CD4-positive, alpha-beta T cell treated with Interferon gamma for 1 hour (primary cell): ENCODE data around the gene NAP1L4.

Experiments
- DNase-seq: peaks from one replicate; pipeline ENCODE4 v3.0.0-alpha.2; 2020

NAP1L4 gene

GRCh38 chr11:2902784-2903671 is 89.1 kb downstream of the NAP1L4 start:
- DNase-seq, result no peak

DNA sequence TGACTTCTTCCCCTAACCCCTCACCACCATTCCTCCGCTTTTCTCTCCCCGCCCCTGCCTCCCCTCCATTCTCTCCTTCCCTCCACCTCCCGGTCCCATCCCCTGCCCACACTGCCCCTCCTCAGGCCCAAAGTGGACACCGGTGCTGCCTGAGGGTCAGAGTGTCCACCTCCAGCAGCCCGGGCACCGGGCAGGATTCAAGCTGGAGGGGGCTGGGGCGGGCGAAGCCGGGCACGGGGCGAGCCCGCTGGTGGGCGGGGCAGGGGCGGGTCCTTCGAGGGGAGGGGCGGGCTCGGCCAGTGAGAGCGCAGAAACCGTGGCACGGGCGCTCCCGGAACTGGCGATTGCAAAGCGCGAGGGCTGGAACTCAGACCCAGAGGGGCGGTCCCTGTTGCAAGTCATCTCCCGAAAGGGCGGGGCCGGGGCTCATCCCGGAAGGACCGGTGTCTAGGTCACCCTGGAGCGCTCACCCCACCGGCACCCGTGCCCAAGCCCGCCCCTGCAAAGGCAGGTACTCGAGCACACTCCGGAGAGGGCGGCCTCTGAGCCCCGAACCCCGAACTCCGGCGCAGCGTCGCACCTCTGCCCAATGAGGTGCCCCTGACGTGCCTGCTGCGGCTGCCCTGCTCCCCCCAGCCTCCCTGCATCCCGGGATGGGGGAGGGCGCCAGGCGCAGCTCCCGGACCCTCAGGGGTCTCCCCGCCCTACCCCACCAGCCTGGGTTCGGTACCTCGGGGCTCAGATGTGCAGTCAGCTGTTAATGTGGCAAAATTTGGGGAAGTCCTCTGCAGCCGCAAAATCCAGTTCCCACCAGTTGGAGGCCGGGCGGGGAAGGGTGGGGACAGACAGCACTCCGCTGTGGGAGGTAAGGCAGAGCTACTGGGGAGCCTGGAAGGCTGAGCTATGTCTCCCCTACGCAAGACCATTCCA is 90.0 kb downstream of the NAP1L4 start:
- DNase-seq, result peak; percentile 93

- DNase-seq, result no peak
These were observed 90.8 kb downstream of the NAP1L4 start for GRCh38 chr11:2901196-2901796.

GRCh38 chr11:2899080-2899783 is 92.9 kb downstream of the NAP1L4 start:
- DNase-seq, result peak; percentile 20

DNA sequence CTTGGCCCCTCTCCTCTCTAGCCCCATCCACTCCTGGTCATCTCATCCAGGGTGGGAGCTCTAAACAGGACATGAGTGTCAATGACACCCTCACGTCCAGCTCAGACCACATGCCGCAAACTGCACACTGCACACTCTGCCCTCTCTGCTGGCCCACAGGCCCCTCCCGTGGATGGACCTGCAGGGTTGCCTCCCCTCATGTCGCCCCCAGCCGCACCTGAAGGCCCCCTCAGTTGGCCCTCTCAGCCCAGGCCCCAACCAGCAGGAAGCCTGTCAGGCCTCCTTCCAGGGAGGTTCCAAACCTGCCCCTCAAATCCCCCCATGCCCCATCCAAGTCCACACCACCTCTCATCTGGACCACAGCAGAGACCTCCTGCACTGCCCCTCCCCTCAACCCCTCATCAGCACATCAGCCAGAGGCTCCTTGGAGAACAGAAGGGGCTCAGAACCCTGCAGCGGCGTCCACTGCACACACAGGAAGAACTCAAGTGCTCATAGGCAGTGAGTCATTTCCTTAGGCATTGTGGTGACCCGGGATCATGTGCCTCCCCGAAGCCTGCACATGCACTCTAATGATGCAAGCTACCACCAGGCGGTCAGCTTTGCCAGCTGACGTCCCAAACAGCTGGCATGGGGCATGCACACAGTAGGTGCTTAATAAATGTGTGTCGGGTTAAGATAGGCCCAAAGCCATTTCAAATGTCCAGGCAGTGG is 93.6 kb downstream of the NAP1L4 start:
- DNase-seq, result peak; percentile 74

- DNase-seq, result no peak
These were observed 95.1 kb downstream of the NAP1L4 start for GRCh38 chr11:2897048-2897447.

- no peak for DNase-seq
These were observed 96.1 kb downstream of the NAP1L4 start for GRCh38 chr11:2896047-2896446.
